NCI-H187 (cell line): ENCODE measurements around the gene VCAN.

Experiments used
- DNase-seq, 2 experiments: peaks; one replicate each; lab custom pipeline; 2025; lab: John Stamatoyannopoulos, UW

Gene VCAN

GRCh38 chr5:83531661-83532060 lies 60.1 kb downstream of the VCAN start:
- no peak for DNase-seq

- DNase-seq: no peak
Measured at GRCh38 chr5:83538786-83539462, 67.4 kb downstream of the VCAN start.

GRCh38 chr5:83539463-83539790 lies 67.9 kb downstream of the VCAN start:
- DNase-seq: no peak

GRCh38 chr5:83540105-83540504 lies 68.6 kb downstream of the VCAN start:
- DNase-seq: no peak

- no peak for DNase-seq
Measured at GRCh38 chr5:83540783-83541182, 69.2 kb downstream of the VCAN start.

GRCh38 chr5:83542839-83543238 lies 71.3 kb downstream of the VCAN start:
- DNase-seq: no peak

- no peak for DNase-seq
Measured at GRCh38 chr5:83543898-83544297, 72.4 kb downstream of the VCAN start.

GRCh38 chr5:83547161-83547560 lies 75.6 kb downstream of the VCAN start:
- DNase-seq: no peak

GRCh38 chr5:83547889-83548288 lies 76.3 kb downstream of the VCAN start:
- DNase-seq: no peak

- DNase-seq: no peak
Measured at GRCh38 chr5:83548581-83548980, 77.0 kb downstream of the VCAN start.

GRCh38 chr5:83549076-83549475 lies 77.5 kb downstream of the VCAN start:
- no peak for DNase-seq

- no peak for DNase-seq
Measured at GRCh38 chr5:83549674-83550073, 78.1 kb downstream of the VCAN start.

GRCh38 chr5:83551821-83552220 lies 80.3 kb downstream of the VCAN start:
- DNase-seq: no peak

- no peak for DNase-seq
Measured at GRCh38 chr5:83552275-83552674, 80.7 kb downstream of the VCAN start.

GRCh38 chr5:83553000-83553486 lies 81.5 kb downstream of the VCAN start:
- DNase-seq: no peak

- no peak for DNase-seq
Measured at GRCh38 chr5:83554133-83554532, 82.6 kb downstream of the VCAN start.

- no peak for DNase-seq
Measured at GRCh38 chr5:83554686-83555085, 83.1 kb downstream of the VCAN start.

GRCh38 chr5:83555263-83555662 lies 83.7 kb downstream of the VCAN start:
- no peak for DNase-seq

- no peak for DNase-seq
Measured at GRCh38 chr5:83556190-83556589, 84.6 kb downstream of the VCAN start.

- no peak for DNase-seq
Measured at GRCh38 chr5:83559118-83559785, 87.7 kb downstream of the VCAN start.

GRCh38 chr5:83562071-83562606 lies 90.6 kb downstream of the VCAN start:
- no peak for DNase-seq

- no peak for DNase-seq
Measured at GRCh38 chr5:83562791-83563557, 91.4 kb downstream of the VCAN start.

GRCh38 chr5:83563631-83564030 lies 92.1 kb downstream of the VCAN start:
- no peak for DNase-seq
